NCI-H446 (cell line): ENCODE data around the gene UBE2L3.
"Not testable (repeated sequence)": the region's sequence is repeated elsewhere in the genome, so short reads cannot be mapped to it uniquely, and the experiment has no call there.

Experiments
- DNase-seq, 2 experiments: peaks; one replicate each; lab custom pipeline; 2025; lab: John Stamatoyannopoulos, UW

The UBE2L3 gene

GRCh38 chr22:21602579-21602978 is 35.1 kb downstream of the UBE2L3 start:
- no peak for DNase-seq

GRCh38 chr22:21603973-21604372 is 36.5 kb downstream of the UBE2L3 start:
- no peak for DNase-seq

DNA sequence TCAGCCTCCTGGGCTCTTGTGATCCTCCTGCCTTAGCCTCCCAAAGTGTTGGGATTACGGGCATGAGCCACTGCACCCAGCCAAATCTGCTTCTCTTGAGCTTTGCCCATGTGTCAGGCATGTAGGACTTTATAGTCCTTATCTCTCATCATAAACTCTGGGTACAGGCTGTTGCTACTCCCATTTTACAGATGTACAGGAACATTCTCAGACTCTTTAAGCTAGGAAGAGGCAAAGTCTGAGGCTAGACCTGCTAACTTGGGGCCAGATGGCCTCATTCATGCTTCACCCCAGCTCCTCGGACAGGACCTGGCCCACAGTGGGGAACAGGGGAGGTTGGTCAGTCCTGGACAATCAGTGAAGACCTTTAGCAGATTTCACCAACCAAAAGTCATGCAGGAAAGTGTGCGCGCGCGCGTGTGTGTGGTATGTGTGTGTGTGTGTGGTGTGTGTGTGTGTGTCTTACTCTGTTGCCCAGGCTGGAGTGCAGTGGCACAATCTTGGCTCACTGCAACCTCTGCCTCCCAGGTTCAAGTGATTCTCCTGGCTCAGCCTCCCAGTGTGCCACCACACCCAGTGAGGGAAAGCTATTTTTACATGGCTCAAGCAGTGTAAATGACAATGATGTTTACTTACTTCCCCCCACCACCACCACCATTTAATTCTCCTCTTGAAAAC is 38.5 kb downstream of the UBE2L3 start:
- DNase-seq = no peak

GRCh38 chr22:21606775-21607174 is 39.3 kb downstream of the UBE2L3 start:
- no peak for DNase-seq

DNA sequence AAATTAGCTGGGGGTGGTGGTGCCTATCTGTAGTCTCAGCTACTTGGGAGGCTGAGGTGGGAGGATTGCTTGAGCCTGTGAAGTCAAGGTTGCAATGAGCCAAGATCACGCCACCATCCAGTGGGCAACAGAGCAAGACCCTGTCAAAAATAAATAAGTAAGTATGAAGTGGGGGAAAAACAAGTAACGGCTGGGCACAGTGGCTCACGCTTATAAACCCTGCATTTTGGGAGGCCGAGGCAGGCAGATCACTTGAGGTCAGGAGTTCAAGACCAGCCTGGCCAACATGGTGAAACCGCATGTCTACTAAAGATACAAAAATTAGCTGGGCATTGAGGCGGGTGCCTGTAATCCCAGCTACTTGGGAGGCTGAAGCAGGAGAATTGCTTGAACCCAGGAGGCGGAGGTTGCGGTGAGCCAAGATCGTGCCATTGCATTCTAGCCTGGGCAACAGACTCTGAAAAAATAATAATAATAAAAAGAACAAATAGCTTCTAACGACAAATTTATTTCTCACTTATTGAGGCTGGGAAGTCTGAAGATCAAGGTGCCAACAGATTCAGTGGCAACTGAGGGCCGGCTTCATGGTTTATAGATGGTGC is 42.1 kb downstream of the UBE2L3 start:
- not testable (repeated sequence) for DNase-seq

- DNase-seq = no peak
Measured at GRCh38 chr22:21611210-21611977, 43.9 kb downstream of the UBE2L3 start.

DNA sequence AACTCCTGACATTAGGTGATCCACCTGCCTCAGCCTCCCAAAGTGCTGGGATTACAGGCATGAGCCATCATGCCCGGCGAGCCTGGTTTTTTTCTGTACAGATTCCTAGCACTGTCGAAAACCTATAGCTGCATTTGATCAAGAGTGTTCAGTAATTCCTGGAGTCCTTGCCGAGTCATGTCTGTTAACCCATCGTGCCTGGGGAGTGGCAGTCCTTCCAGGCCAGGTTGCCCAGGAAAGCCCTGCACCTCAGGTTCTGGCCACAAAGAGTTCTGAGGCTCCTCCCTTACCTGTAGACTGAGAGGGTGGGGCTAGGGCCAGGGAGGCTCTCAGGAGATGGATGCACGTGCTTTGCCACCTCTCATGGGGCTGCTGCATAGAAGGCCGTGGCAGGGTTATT is 45.3 kb downstream of the UBE2L3 start:
- DNase-seq = no peak

DNA sequence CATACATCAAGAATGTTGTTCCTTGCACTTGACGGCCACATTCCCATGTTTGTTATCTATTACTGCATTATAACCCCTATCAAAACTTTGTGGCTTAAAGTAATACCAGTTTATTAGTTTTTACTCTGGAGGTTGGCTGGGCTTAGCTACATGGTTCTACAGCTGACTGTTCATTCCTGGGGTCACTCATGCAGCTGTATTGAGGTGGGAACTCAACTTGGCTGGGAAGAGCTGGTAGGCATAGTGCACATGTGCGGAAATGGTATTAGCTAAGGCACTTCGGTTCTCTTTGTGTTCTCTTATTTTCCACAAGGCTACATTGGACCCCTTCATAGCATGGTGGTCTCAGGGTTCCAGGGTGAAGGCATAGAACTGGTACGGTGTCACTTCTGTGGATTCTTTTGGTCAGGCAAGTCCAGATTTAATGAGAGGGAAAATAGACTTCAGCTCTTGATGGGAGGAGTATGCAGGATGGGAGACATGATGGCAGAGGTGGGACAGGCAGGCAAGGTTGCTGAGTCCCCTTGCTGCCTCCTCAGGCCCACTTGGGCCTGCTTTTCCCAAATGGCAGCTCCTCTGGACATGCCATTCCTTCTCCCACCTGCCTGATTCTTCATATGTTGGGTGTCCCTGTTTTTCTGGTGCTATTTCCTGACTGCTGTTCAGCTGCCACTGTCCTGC is 46.2 kb downstream of the UBE2L3 start:
- no peak for DNase-seq

- DNase-seq = no peak
Measured at GRCh38 chr22:21615731-21616130, 48.2 kb downstream of the UBE2L3 start.

- DNase-seq = not testable (repeated sequence)
Measured at GRCh38 chr22:21617337-21617736, 49.8 kb downstream of the UBE2L3 start.

GRCh38 chr22:21621025-21621424 is 53.5 kb downstream of the UBE2L3 start:
- no peak for DNase-seq

GRCh38 chr22:21622011-21622918 is 54.8 kb downstream of the UBE2L3 start:
- no peak for DNase-seq

DNA sequence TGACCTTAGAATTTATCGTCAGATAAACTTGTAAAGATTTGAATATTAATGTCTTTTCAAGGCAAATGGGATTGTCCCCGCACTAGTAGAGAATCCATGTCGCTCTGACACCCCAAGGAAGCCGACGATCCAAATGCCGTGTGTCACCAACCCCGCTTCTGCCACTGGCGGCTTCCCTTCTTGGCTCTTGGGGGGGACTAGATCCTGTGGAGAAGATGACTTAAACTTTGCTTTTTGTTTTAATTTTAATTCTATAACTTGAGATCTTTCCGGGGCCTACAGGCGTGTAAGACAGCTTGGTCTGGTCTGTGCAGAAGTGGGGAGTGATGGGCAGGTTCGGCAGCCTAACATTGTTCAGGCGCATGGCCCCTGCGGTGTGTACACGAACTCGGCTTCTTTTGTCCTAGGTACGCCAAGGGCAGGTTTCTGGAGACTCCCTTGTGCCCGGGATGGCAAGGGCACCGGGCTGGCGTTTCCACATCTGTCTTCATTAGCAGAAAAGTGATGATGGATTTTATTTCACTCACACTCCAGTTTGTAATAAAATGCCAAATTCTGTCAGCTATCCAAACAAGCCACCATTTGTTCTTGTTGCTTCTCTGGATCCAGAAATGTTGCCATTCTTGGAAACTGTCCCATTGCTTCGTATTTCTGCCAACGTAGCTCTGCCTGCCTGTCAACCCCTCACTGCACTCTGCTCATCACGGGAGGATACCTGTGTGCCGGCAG is 55.6 kb downstream of the UBE2L3 start:
- peak; percentile 79 to 93 for DNase-seq

- DNase-seq = peak in 1 of 2 experiments; percentile 79
Measured at GRCh38 chr22:21623648-21623970, 56.1 kb downstream of the UBE2L3 start.

DNA sequence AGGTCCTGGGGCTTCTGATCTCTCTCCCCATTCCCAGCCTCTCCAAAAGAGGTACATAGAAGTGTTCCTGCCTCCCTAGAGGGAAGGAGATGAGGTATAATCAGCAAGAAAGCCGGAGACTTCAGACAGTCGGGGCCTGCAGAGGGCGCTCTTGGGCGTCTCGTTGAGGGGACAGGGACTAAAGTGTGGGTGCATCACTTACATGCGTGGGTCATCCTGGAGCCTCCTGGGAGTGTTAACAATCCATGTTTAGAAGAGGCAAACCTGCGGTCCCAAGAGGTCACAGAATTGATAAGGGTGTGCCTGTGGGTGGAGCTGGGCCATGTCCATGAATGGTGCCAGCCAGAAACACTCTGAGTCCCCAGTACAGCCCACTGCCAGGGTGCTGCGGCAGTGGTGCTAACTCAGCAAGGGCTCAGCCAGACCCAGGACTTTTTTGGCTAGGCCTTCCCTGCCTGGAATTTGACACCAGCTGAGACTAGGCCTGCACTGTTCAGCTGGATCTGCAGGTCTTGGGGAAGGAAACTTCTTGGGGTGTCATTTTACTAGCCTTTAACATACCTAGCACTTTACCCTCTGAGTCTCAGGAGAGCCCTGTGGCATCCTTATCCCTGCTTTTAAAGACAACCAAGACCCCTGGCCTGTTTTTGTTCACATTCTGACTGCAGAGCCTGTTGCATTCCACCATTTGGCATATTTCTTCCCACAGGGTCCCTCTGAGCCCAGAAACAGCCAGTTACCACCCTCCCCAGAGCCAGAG is 56.8 kb downstream of the UBE2L3 start:
- peak in 1 of 2 experiments; percentile 51 for DNase-seq

DNA sequence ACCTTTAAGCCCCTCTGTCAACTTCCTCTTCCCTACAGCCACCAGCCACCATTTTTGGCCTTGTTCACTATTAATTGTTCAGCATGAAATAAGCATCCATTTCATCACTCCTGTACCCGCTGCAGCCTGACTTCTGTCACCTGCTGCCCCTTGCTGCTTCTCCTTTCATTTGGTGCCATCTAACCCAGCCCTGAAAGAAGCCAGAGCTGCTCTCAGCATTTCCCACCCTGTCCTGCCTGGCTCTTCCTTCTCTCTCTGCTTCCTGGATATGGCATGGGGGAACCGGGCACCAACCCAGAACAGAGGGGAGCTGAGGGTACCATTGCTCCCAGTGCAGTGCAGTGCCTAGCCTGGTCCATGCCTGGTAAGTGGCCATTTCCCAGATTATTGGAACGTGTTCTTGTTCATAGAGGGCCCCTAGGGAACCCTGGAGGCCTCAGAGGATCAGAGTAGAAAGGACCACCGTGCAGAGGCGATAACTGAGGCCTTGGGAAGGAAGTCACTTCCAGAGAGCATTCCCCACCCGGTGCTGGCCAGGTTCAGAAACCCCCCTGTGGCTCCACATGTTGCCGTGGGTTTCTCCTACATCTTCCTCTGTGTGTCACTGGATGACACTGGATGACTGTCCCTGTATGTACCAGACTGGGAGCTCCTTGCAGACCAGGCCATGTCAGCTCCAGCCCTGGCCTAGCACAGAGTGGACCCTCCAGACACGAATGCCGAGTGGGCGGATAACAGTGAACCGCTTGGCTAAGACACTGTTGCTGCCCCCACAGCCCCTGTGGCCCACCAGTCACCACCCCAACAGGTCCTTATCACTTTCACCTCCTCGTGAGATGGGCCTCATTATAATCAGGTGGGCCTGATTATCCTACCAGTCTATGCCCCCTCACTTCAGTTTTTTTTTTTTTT is 57.6 kb downstream of the UBE2L3 start:
- no peak for DNase-seq

GRCh38 chr22:21626073-21626734 is 58.7 kb downstream of the UBE2L3 start:
- DNase-seq = no peak

GRCh38 chr22:21626735-21627469 is 59.4 kb downstream of the UBE2L3 start:
- DNase-seq = peak in 1 of 2 experiments; percentile 40
